H1 (cell line): Measurements from ENCODE around the gene EZH2. TPM values are rescaled to one million over a fixed set of nuclear protein-coding genes. Genes with fewer than 3 reads are reported as not detected.

ENCODE experiments used
- CTCF ChIA-PET: fragments of 300-600 bp; sonication (Branson Sonifier 250); formaldehyde crosslinking; loops from one replicate; lab custom pipeline; 2021; ENCODE audit not compliant: partially characterized antibody; lab: Charles Lee
- POLR2A ChIA-PET: fragments of 300-600 bp; sonication (Branson Sonifier 250); formaldehyde crosslinking; loops from one replicate; lab custom pipeline; 2021; ENCODE audit warnings: inconsistent platforms; ENCODE audit not compliant: partially characterized antibody; lab: Charles Lee
- DNase-seq, 2 experiments: peaks; one replicate each; pipeline versions ENCODE4 v3.0.0 to v3.0.0-alpha.2; 2010 to 2022; ENCODE audit warnings: low spot score in 2 of 2, low read depth in 1 of 2, mixed read lengths in 1 of 2
- FAIRE-seq: peaks from 2 replicates; lab custom pipeline; 2011; peaks lifted over from hg19 to GRCh38; lab: Jason Lieb, UNC
- H2AFZ ChIP-seq: 2 replicates; pipeline ENCODE4 v1.8.1; 2012; ENCODE audit warnings: low read length, inconsistent platforms
- H2AK5ac ChIP-seq: 2 replicates; pipeline ENCODE4 v1.6.1; 2013; ENCODE audit warnings: low read depth, low read length
- H2BK120ac ChIP-seq: replicated peaks from 2 replicates; pipeline ENCODE3; 2013; ENCODE audit warnings: low read depth, low read length, inconsistent platforms
- H2BK12ac ChIP-seq: 2 replicates; pipeline ENCODE4 v1.6.1; 2013; ENCODE audit warnings: low read depth, low read length
- H2BK15ac ChIP-seq: 2 replicates; pipeline ENCODE4 v1.6.1; 2013; ENCODE audit warnings: low read length
- H2BK20ac ChIP-seq: 2 replicates; pipeline ENCODE4 v1.6.1; 2013; ENCODE audit warnings: low read length
- H2BK5ac ChIP-seq: 2 replicates; pipeline ENCODE4 v1.6.1; 2013; ENCODE audit warnings: low read depth, low read length
- H3K14ac ChIP-seq: 2 replicates; pipeline ENCODE4 v1.6.1; 2013; ENCODE audit warnings: inconsistent platforms; ENCODE audit not compliant: insufficient read length
- H3K18ac ChIP-seq: 2 replicates; pipeline ENCODE4 v1.6.1; 2013; ENCODE audit warnings: low read length; ENCODE audit errors: extremely low read depth
- H3K23ac ChIP-seq: 2 replicates; pipeline ENCODE4 v1.6.1; 2013; ENCODE audit warnings: inconsistent platforms; ENCODE audit not compliant: insufficient read length
- H3K23me2 ChIP-seq: 2 replicates; pipeline ENCODE4 v1.6.1; 2013; ENCODE audit warnings: low read depth, low read length
- H3K27ac ChIP-seq: 2 replicates; pipeline ENCODE4 v1.6.1; 2011; ENCODE audit warnings: low read depth, low read length, inconsistent platforms
- H3K27me3 ChIP-seq, 4 experiments: replicated peaks in 1 of 4; 1 replicate in 1 of 4; 2 replicates in 3 of 4; pipeline versions ENCODE4 v1.6.1 to v1.8.1; 2011 to 2013; ENCODE audit warnings: low read length in 3 of 4, mild to moderate bottlenecking in 3 of 4, inconsistent platforms in 2 of 4, mixed read lengths in 2 of 4, moderate library complexity in 1 of 4; ENCODE audit not compliant: control insufficient read depth in 3 of 4, insufficient read depth in 3 of 4; ENCODE audit errors: extremely low read depth in 1 of 4
- H3K36me3 ChIP-seq, 4 experiments: 2 replicates each; pipeline versions ENCODE4 v1.6.1 to v1.8.1; 2011 to 2013; ENCODE audit warnings: mild to moderate bottlenecking in 4 of 4, low read length in 3 of 4, moderate library complexity in 2 of 4, control low read depth in 1 of 4, inconsistent platforms in 1 of 4; ENCODE audit not compliant: insufficient read depth in 4 of 4, control insufficient read depth in 2 of 4
- H3K4ac ChIP-seq: replicated peaks from 2 replicates; pipeline ENCODE3; 2013; ENCODE audit warnings: low read length, low read depth, mixed read lengths, inconsistent platforms; ENCODE audit not compliant: insufficient read length
- H3K4me1 ChIP-seq, 4 experiments: replicated peaks in 1 of 4; 1 replicate in 1 of 4; 2 replicates in 3 of 4; pipeline versions ENCODE4 v1.6.1 to v1.8.1; 2011 to 2013; ENCODE audit warnings: low read length in 3 of 4, inconsistent platforms in 2 of 4, mixed read lengths in 1 of 4; ENCODE audit not compliant: insufficient read depth in 4 of 4, control insufficient read depth in 3 of 4
- H3K4me2 ChIP-seq, 2 experiments: 2 replicates each; pipeline versions ENCODE4 v1.6.1 to v1.8.1; 2011 to 2013; ENCODE audit warnings: low read depth in 2 of 2, low read length in 2 of 2, control low read depth in 1 of 2, inconsistent platforms in 1 of 2, mild to moderate bottlenecking in 1 of 2; ENCODE audit not compliant: insufficient read depth in 1 of 2
- H3K4me3 ChIP-seq, 4 experiments: fragments of 200-600, 300-600 bp in 1 of 4; sonication (generic), shearing (Covaris generic), sonication (Bioruptor Twin) in 1 of 4; 2 replicates each; pipeline versions ENCODE4 v1.5.1 to v1.8.1; 2011 to 2016; ENCODE audit warnings: low read length in 4 of 4, low read depth in 3 of 4, control low read depth in 2 of 4, inconsistent platforms in 2 of 4, mild to moderate bottlenecking in 2 of 4, mixed read lengths in 1 of 4, moderate library complexity in 1 of 4; ENCODE audit not compliant: insufficient read depth in 2 of 4; ENCODE audit errors: extremely low read depth in 1 of 4
- H3K56ac ChIP-seq: replicated peaks from 2 replicates; pipeline ENCODE3; 2013; ENCODE audit warnings: low read depth, mild to moderate bottlenecking, mixed read lengths, low read length, inconsistent platforms; ENCODE audit not compliant: insufficient read length
- H3K79me1 ChIP-seq: 2 replicates; pipeline ENCODE4 v1.6.1; 2013; ENCODE audit warnings: low read depth, low read length, control low read depth
- H3K79me2 ChIP-seq, 2 experiments: 2 replicates each; pipeline versions ENCODE4 v1.6.1 to v1.8.1; 2012 to 2013; ENCODE audit warnings: low read length in 2 of 2, mild to moderate bottlenecking in 2 of 2, inconsistent platforms in 1 of 2; ENCODE audit not compliant: insufficient read depth in 2 of 2, control insufficient read depth in 1 of 2
- H3K9ac ChIP-seq, 4 experiments: replicated peaks in 1 of 4; 1 replicate in 1 of 4; 2 replicates in 3 of 4; pipeline versions ENCODE4 v1.6.1 to v1.8.1; 2011 to 2013; ENCODE audit warnings: low read depth in 3 of 4, low read length in 3 of 4, control low read depth in 2 of 4, mild to moderate bottlenecking in 2 of 4, moderate library complexity in 2 of 4, inconsistent platforms in 1 of 4; ENCODE audit errors: extremely low read depth in 1 of 4
- H3K9me3 ChIP-seq, 2 experiments: 2 replicates each; pipeline versions ENCODE4 v1.6.1 to v1.8.1; 2012 to 2013; ENCODE audit warnings: mild to moderate bottlenecking in 2 of 2, moderate library complexity in 2 of 2, control low read depth in 1 of 2, inconsistent platforms in 1 of 2, low read depth in 1 of 2, low read length in 1 of 2, mixed read lengths in 1 of 2; ENCODE audit not compliant: insufficient read depth in 2 of 2
- H4K20me1 ChIP-seq, 2 experiments: replicated peaks in 1 of 2; 2 replicates each; pipeline versions ENCODE3 to v1.8.1; 2011 to 2013; ENCODE audit warnings: inconsistent platforms in 2 of 2, low read length in 2 of 2, mild to moderate bottlenecking in 1 of 2; ENCODE audit not compliant: insufficient read depth in 2 of 2, control insufficient read depth in 1 of 2
- H4K5ac ChIP-seq: 2 replicates; pipeline ENCODE4 v1.6.1; 2013; ENCODE audit warnings: low read length, low read depth, mixed read lengths, inconsistent platforms; ENCODE audit not compliant: insufficient read length
- H4K8ac ChIP-seq: 2 replicates; pipeline ENCODE4 v1.8.0; 2013; ENCODE audit warnings: mild to moderate bottlenecking, moderate library complexity, low read length, inconsistent platforms; ENCODE audit not compliant: insufficient read depth; ENCODE audit errors: extremely low read depth
- H4K91ac ChIP-seq: replicated peaks from 2 replicates; pipeline ENCODE3; 2013; ENCODE audit warnings: low read length, mixed read lengths, inconsistent platforms; ENCODE audit not compliant: insufficient read length
- BACH1 ChIP-seq: IDR thresholded peaks from 2 replicates; pipeline ENCODE4 v1.6.1; 2012; ENCODE audit warnings: low read length, improper control_type of control experiment
- EGR1 ChIP-seq: IDR thresholded peaks from 2 replicates; pipeline ENCODE4 v1.6.1; 2011; ENCODE audit warnings: low read depth, low read length, borderline replicate concordance
- MAFK ChIP-seq: IDR thresholded peaks from 2 replicates; pipeline ENCODE4 v1.6.1; 2012; ENCODE audit warnings: low read depth, mild to moderate bottlenecking, improper control_type of control experiment, low read length
- SRF ChIP-seq: IDR thresholded peaks from 2 replicates; pipeline ENCODE4 v1.6.1; 2011; ENCODE audit warnings: mild to moderate bottlenecking, low read depth, low read length, moderate library complexity
- WGBS, 2 experiments: shearing (Covaris generic) in 1 of 2; methylation state at CpG; one replicate each; pipeline versions ENCODE4 v1.1.6 to v1.1.7; 2013 to 2015; ENCODE audit warnings: low lambda C conversion rate in 2 of 2, mixed read lengths in 2 of 2, inconsistent platforms in 1 of 2, low coverage in 1 of 2, missing lambda C conversion rate in 1 of 2; ENCODE audit not compliant: insufficient replicate concordance in 2 of 2, insufficient coverage in 1 of 2, insufficient read length in 1 of 2; ENCODE audit errors: extremely low coverage in 1 of 2, missing lambda C conversion rate in 1 of 2; 5-methylcytosine and 5-hydroxymethylcytosine counted together
- polyA plus RNA-seq, 7 experiments: library from polyadenylated mRNA; depleted of rRNA in 3 of 7; stranded (reverse) in 5 of 7; unstranded in 2 of 7; fragments of >200 nt in 5 of 7; fragments of 200-250 nt in 2 of 7; gene quantifications; 1 replicate in 5 of 7; 2 replicates in 1 of 7; 4 replicates in 1 of 7; pipeline versions ENCODE4 v1.2.1 to v1.2.3, GENCODE V29; 2011 to 2013; ENCODE audit warnings: missing spikeins in 2 of 7, mixed read lengths in 2 of 7
- total RNA-seq: library from RNA; stranded (reverse); fragmentation: NEBNext Ultra II Directional; extraction: Animal tissue kit (Norgen Biotek cat#: 25700); gene quantifications from 2 replicates; pipeline ENCODE4 v1.2.1, GENCODE V29; 2021

Gene EZH2
- total and polyA plus RNA-seq, 2 of the 8 experiments (the other 6 are each of a cell fraction or from before 2014, with no cell fraction given) = 28.9 to 49.0 TPM

DNA sequence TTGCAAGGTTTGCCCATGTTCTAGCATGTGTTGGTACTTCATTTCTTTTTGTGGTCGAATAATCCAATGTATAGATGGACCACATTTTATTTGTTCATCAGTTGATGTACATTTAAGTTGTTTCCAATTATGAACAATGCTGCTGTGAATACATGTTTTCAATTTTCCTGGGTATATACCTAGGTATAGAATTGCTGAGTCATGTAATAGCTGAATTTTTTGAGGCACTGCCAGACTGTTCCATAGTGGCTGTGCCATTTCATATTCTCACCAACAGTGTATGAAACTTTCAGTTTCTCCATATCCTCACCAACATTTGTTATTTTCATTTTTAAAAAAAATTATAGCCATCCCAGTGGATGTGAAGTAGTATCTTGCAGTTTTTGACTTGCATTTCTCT, 90.5 kb downstream of the EZH2 start:
- Histone ChIP-seq H2BK15ac (no peak overlapping the region), H2BK120ac (no peak overlapping the region), H3K36me3 (peaks cover 11 to 68% (median 46%) of the 10 kb centered on the region in 4 experiments), H3K79me2 (no peaks in the 10 kb centered on the region), H3K56ac (no peak overlapping the region), H4K5ac (no peak overlapping the region), H3K18ac (no peak overlapping the region), H3K79me1 (no peaks in the 10 kb centered on the region), H3K23me2 (no peaks in the 10 kb centered on the region), H4K91ac (no peak overlapping the region), H2BK5ac (no peak overlapping the region), H3K4me2 (no peak overlapping the region), H3K27me3 (no peaks in the 10 kb centered on the region), H3K23ac (no peak overlapping the region), H2AFZ (no peak overlapping the region), H3K4me3 (no peak overlapping the region), H2BK20ac (no peak overlapping the region), H3K9ac (no peak overlapping the region), H4K20me1 (peaks cover 2 to 3% of the 10 kb centered on the region in 2 experiments), H2BK12ac (no peak overlapping the region), H3K14ac (no peak overlapping the region), H3K4ac (no peak overlapping the region), H3K4me1 (no peaks in the 10 kb centered on the region), H4K8ac (no peak overlapping the region), H2AK5ac (no peak overlapping the region), H3K9me3 (peaks cover 0 to 2% of the 10 kb centered on the region in 2 experiments; a peak in 1 of 4 replicates), H3K27ac (no peak overlapping the region)
- 93% methylated on average over 1 of the region's 1 CpG; no CpG with 5 or more reads in 1 of the 2 experiments for WGBS, 2 experiments
- TF ChIP-seq SRF (no peak), EGR1 (no peak), MAFK (peak; percentile 45; the same call in 1 of the 2 replicates), BACH1 (peak; percentile 68)
- FAIRE-seq (no peak), DNase-seq (no peak)
- ChIA-PET POLR2A (interaction anchor here (1.3 kb wide), 1 partner anchor 8 kb away, joined by 4 read pairs; no protein-coding TSS in a partner anchor), CTCF (interaction anchor here (0.6 to 1.0 kb wide), 5 partner anchors 9 to 179 kb away, joined by 3 to 4 read pairs (median 3); no protein-coding TSS in a partner anchor)
